Fibroblast of lung (primary cell): ENCODE data around the gene ATRNL1. TPM values are rescaled to one million over a fixed set of nuclear protein-coding genes. Genes with fewer than 3 reads are reported as not detected.

Source experiments
- DNase-seq, 2 donors: peaks; one replicate each; pipeline versions ENCODE4 v3.0.0 to v3.0.0-alpha.2; 2010; ENCODE audit warnings: low read depth in 2 of 2
- H2AFZ ChIP-seq: 2 replicates; pipeline ENCODE4 v1.5.1; 2012; ENCODE audit warnings: low read length, control low read depth, inconsistent platforms
- H3K27ac ChIP-seq: 2 replicates; pipeline ENCODE4 v1.5.1; 2011; ENCODE audit warnings: low read length, control low read depth; ENCODE audit not compliant: insufficient read depth
- H3K27me3 ChIP-seq: 2 replicates; pipeline ENCODE4 v1.5.1; 2011; ENCODE audit warnings: mild to moderate bottlenecking, low read length; ENCODE audit not compliant: control insufficient read depth, insufficient read depth
- H3K36me3 ChIP-seq: 2 replicates; pipeline ENCODE4 v1.5.1; 2011; ENCODE audit warnings: low read length; ENCODE audit not compliant: control insufficient read depth, insufficient read depth
- H3K4me1 ChIP-seq: 2 replicates; pipeline ENCODE4 v1.5.1; 2011; ENCODE audit warnings: low read length; ENCODE audit not compliant: control insufficient read depth, insufficient read depth; ENCODE audit errors: extremely low read depth
- H3K4me2 ChIP-seq: 2 replicates; pipeline ENCODE4 v1.5.1; 2011; ENCODE audit warnings: low read length, control low read depth; ENCODE audit not compliant: insufficient read depth; ENCODE audit errors: extremely low read depth
- H3K4me3 ChIP-seq, 4 experiments: fragments of 200-600 bp in 1 of 4; sonication (generic) in 1 of 4; replicated peaks in 1 of 4; 2 replicates each; pipeline ENCODE4 v1.5.1; 2011 to 2016; ENCODE audit warnings: low read length in 4 of 4, low read depth in 3 of 4, mild to moderate bottlenecking in 3 of 4, control low read depth in 2 of 4, inconsistent platforms in 1 of 4, mixed read lengths in 1 of 4; ENCODE audit not compliant: insufficient read depth in 1 of 4; ENCODE audit errors: control extremely low read depth in 1 of 4
- H3K79me2 ChIP-seq: 2 replicates; pipeline ENCODE4 v1.5.1; 2012; ENCODE audit warnings: mild to moderate bottlenecking, low read length, inconsistent platforms; ENCODE audit not compliant: control insufficient read depth, insufficient read depth
- H3K9ac ChIP-seq: 2 replicates; pipeline ENCODE4 v1.5.1; 2011; ENCODE audit warnings: mild to moderate bottlenecking, low read length, control low read depth; ENCODE audit not compliant: insufficient read depth
- H3K9me3 ChIP-seq: 2 replicates; pipeline ENCODE4 v1.5.1; 2012; ENCODE audit warnings: low read depth, low read length; ENCODE audit not compliant: control insufficient read depth, insufficient read depth
- H4K20me1 ChIP-seq: 2 replicates; pipeline ENCODE4 v1.5.1; 2011; ENCODE audit warnings: low read length; ENCODE audit not compliant: control insufficient read depth, insufficient read depth; ENCODE audit errors: extremely low read depth
- EZH2 ChIP-seq: IDR thresholded peaks from 2 replicates; pipeline ENCODE4 v1.5.1; 2012; ENCODE audit warnings: low read length, control low read depth, mild to moderate bottlenecking; ENCODE audit errors: missing control alignments
- polyA plus RNA-seq, 2 donors: library from polyadenylated mRNA; depleted of rRNA in 1 of 2; stranded (reverse) in 1 of 2; unstranded in 1 of 2; fragments of >200 nt; gene quantifications; 2 replicates each; pipeline ENCODE4 v1.2.1, GENCODE V29; 2011 to 2012; ENCODE audit warnings: missing spikeins in 1 of 2
- total RNA-seq: library from RNA; depleted of rRNA; stranded (reverse); fragments of >200 nt; gene quantifications from 2 replicates; pipeline ENCODE4 v1.2.1, GENCODE V29; 2014
- TF ChIP-seq, protein P1 (sequence below), 2 donors: IDR thresholded peaks in 1 of 2; conservative IDR thresholded peaks in 1 of 2; 1 replicate in 1 of 2; 2 replicates in 1 of 2; pipeline ENCODE4 v1.5.1; 2011 to 2012; ENCODE audit warnings: low read length in 2 of 2, control low read depth in 1 of 2, inconsistent platforms in 1 of 2, low read depth in 1 of 2, mild to moderate bottlenecking in 1 of 2

The ATRNL1 gene
- total and polyA plus RNA-seq, 2 donors (not counting 1 experiment from before 2014, with no cell fraction given) = 0.33 TPM

DNA sequence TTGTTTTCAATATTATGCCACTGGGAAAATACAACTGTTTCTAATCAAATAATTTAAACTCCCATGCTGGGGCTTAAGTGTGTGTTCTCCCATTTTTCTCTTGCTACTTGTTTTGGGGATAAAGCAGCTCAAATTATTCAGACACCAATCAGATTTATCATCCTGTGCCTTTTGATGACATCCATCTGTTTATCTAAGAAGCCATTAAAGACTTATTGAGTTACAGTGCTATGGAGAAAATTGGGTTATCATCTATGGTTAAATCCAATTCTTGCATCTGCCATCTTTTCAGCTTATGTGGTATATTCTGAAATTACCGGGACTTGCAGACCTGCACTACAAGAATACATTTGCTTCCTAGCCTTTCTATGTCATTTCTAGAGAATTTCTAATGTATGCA is 778.7 kb downstream of the ATRNL1 start:
- H3K4me2 ChIP-seq = no peak overlapping the region
- DNase-seq = no peak
- no peak overlapping the region for H3K4me3 ChIP-seq
- H3K9me3 ChIP-seq = no peaks in the 10 kb centered on the region
- no peak overlapping the region for H2AFZ ChIP-seq
- no peak overlapping the region for H3K27ac ChIP-seq
- H3K4me1 ChIP-seq = no peaks in the 10 kb centered on the region
- no peak overlapping the region for H3K9ac ChIP-seq
- H4K20me1 ChIP-seq = no peaks in the 10 kb centered on the region
- H3K36me3 ChIP-seq = no peaks in the 10 kb centered on the region
- TF ChIP-seq EZH2 = no peak
- TF ChIP-seq, protein P1, sequence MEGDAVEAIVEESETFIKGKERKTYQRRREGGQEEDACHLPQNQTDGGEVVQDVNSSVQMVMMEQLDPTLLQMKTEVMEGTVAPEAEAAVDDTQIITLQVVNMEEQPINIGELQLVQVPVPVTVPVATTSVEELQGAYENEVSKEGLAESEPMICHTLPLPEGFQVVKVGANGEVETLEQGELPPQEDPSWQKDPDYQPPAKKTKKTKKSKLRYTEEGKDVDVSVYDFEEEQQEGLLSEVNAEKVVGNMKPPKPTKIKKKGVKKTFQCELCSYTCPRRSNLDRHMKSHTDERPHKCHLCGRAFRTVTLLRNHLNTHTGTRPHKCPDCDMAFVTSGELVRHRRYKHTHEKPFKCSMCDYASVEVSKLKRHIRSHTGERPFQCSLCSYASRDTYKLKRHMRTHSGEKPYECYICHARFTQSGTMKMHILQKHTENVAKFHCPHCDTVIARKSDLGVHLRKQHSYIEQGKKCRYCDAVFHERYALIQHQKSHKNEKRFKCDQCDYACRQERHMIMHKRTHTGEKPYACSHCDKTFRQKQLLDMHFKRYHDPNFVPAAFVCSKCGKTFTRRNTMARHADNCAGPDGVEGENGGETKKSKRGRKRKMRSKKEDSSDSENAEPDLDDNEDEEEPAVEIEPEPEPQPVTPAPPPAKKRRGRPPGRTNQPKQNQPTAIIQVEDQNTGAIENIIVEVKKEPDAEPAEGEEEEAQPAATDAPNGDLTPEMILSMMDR (conservative IDR thresholded peaks at IDR 0.05 in 1 of 2, IDR thresholded peaks at IDR 0.05 in 1 of 2; ENCODE audit: low read depth in 1 of 2, low read length in 2 of 2) = no peak
- H3K79me2 ChIP-seq = no peaks in the 10 kb centered on the region
- H3K27me3 ChIP-seq = no peaks in the 10 kb centered on the region

DNA sequence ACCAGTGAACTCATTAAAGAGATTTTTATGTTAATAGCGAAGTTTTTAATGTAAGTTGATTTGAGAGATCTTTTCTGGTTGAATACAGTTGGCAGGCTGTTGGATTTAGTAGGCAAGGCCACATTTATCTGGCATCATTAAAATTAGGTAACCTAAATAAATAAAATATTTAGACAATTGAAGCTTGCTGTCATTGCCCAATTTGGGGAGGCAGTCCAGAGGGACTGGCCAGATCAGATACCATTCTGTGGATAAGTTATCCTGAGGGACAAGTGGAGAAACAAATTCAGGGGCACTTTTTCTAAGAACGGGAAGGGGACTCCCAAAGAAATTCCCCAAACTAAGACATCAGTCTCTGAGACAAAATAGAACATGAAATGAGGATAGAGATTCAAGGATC is 782.0 kb downstream of the ATRNL1 start:
- Histone ChIP-seq H3K27me3 (no peaks in the 10 kb centered on the region), H4K20me1 (no peaks in the 10 kb centered on the region), H3K9ac (no peak overlapping the region), H3K4me1 (no peaks in the 10 kb centered on the region), H3K79me2 (no peaks in the 10 kb centered on the region), H3K27ac (no peak overlapping the region), H3K4me2 (no peak overlapping the region), H3K4me3 (no peak overlapping the region), H3K9me3 (no peaks in the 10 kb centered on the region), H2AFZ (no peak overlapping the region), H3K36me3 (no peaks in the 10 kb centered on the region)
- TF ChIP-seq, protein P1 (conservative IDR thresholded peaks at IDR 0.05 in 1 of 2, IDR thresholded peaks at IDR 0.05 in 1 of 2; ENCODE audit: low read depth in 1 of 2, low read length in 2 of 2) = no peak
- no peak for TF ChIP-seq EZH2
- no peak for DNase-seq

DNA sequence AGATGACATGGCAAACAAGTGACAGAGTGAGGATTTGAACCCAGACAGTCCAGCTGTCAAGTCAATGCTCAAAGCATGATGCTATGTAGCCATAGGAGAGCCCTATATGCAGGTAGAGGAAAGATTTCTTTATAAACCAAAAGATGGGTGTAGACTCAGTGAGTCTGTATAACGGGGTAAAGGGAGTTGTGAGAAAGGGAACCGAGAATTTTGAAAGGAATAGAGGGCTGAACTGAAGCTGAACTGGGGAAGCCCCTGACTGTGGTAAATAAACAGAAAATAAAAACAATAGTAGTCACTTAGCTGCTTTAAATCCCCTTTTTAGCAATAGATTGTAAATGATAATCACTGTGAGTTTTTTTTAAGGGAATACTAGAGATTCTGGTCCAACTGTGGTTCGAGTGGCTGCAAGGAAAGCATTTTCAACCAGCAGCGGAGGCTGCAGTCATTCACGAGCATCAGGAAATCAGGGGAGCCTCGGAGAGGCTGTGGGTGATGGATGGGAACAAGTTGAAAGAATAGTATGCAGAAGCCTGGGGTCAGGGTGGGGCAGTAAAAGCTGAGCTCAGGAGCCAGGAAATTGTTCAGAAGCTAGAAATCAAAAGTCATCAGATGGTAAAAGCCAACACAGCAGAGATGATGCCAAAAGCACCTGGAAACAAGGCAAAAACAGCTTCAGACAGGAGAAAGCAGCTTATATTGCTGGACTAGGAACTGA is 786.4 kb downstream of the ATRNL1 start:
- Histone ChIP-seq H3K27ac (no peak overlapping the region), H3K4me3 (no peak overlapping the region), H3K36me3 (no peaks in the 10 kb centered on the region), H3K9me3 (no peaks in the 10 kb centered on the region), H3K79me2 (no peaks in the 10 kb centered on the region), H3K4me1 (no peaks in the 10 kb centered on the region), H2AFZ (no peak overlapping the region), H3K27me3 (no peaks in the 10 kb centered on the region), H4K20me1 (no peaks in the 10 kb centered on the region), H3K4me2 (no peak overlapping the region), H3K9ac (no peak overlapping the region)
- no peak for DNase-seq
- TF ChIP-seq, protein P1 (conservative IDR thresholded peaks at IDR 0.05 in 1 of 2, IDR thresholded peaks at IDR 0.05 in 1 of 2; ENCODE audit: low read depth in 1 of 2, low read length in 2 of 2) = no peak
- no peak for TF ChIP-seq EZH2
